CD4-positive, alpha-beta T cell treated with Interleukin-4 for 4 hours (primary cell): ENCODE data around the gene ANKRD53.
"Not testable (repeated sequence)": the region's sequence is repeated elsewhere in the genome, so short reads cannot be mapped to it uniquely, and the experiment has no call there.

Experiments
- DNase-seq: peaks from one replicate; pipeline ENCODE4 v3.0.0-alpha.2; 2020

The ANKRD53 gene

DNA sequence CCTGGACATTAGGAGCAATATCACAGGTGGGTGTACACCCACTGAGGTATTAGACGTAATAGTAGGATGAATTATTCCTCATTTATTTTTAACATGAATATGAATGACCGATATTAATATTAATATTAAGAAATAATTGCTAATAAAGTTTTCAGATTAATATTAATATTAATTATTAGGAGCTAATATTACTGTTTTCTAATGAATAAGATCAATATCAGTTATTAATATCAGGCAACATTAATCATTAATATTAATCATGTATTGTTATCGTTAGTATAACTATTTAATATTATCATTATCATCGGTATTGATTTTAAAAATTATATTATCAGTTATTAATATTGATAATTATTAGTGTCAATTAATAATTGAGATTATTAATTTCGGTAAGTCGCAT lies 41.6 kb downstream of the ANKRD53 start:
- not testable (repeated sequence) for DNase-seq

DNA sequence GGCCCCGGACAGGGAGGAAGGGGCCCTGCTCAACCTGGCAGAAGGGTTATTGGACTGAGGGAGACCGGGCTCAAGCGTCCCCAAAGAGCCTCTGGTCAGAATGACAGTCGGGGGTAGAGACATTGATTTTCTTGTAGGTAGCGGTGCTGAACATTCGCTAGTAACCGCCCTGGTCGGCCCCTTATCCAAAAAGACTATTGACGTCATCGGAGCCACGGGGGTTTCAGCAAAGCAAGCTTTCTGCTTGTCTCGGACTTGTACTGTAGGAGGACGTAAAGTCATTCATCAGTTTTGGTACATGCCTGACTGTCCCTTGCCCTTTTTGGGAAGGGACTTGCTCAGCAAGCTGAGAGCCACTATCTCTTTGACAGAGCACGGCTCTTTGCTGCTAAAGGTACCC lies 43.0 kb downstream of the ANKRD53 start:
- not testable (repeated sequence) for DNase-seq

DNA sequence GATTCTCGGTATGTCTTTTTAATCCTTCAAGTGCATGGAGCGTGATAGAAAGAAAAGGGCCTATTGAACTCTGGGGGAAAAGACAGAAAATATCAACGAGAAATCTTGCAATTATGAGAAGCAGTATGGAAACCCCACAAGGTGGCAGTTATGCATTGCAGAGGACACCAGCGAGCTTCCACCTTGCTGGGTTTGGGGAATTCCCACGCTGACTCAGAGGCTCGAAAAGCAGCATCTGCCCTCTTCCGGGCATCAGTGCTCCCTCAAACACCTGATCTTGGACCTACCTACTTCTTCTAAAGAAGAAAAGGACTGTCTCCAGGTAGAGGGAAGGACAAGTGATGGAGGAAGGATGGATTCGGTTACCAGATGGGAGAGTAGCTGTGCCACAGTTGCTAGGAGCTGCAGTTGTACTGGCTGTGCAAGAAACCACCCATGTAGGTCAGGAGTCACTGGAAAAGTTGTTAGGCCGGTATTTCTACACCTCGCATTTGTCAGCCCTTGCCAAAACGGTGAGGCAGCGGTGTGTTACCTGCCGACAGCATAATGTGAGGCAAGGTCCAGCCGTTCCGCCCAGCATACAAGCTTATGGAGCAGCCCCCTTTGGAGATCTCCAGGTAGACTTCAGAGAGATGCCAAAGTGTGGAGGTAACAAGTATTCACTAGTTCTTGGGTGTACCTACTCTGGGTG lies 45.3 kb downstream of the ANKRD53 start:
- DNase-seq, result peak; percentile 80
